ENCODE results near the gene BBOX1. TPM values are rescaled to one million over a fixed set of nuclear protein-coding genes. Genes with fewer than 3 reads are reported as not detected.

The BBOX1 gene
- total RNA-seq, 2 experiments from 2014 or later, result not detected

DNA sequence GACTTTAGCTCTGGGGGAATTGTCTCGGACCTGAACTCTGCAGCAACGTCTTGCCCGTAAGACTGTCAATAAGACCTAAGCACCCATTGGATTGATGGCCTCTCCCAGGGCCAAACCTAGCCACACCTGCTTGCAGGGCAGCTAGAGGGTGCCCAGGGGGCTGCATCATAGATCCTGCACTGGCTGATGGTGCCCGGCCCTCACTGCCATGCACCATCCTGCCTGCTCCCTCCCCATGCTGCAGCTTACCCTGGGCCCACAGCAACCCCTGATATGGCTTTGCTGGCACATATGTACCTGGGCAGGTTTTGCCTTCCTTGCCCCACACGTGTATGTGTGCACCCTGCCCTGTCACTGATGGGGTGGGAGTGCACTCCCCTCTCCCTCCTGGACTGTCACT, 8.9 kb upstream of the BBOX1 start:
- Mint-ChIP-seq H3K9me3 (peaks cover 15% of the 10 kb centered on the region), H3K4me1 (ENCODE audit: low read depth) (no peaks in the 10 kb centered on the region), H3K27ac (no peak overlapping the region), H3K4me3 (no peak overlapping the region), H3K36me3 (ENCODE audit: low read depth) (no peaks in the 10 kb centered on the region), H3K27me3 (ENCODE audit: low read depth) (no peaks in the 10 kb centered on the region)
- intact Hi-C loops (cut with micrococcal nuclease), result no loop called here
- no peak for DNase-seq
- CTCF ChIA-PET, result no interaction called here

DNA sequence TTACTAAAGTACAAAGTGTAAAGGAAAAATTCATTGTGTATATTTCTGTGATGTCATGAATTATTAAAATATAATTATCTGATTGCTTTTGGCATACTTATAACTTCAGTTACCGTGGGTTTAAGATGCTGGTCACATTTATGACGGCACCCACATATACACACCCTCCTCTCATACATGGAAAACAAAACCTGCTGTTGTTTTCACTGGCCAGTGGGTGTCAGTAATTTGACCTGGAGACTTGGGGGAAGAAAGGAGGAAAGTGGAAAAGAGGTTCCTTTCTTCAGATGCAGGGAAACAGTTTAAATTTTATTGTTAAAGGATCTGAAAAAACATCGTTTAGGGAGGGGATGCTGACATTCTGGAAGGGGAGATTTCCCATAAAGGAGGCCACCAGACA, 742 bp upstream of the BBOX1 start:
- Mint-ChIP-seq H3K4me1 (ENCODE audit: low read depth) (no peaks in the 10 kb centered on the region), H3K36me3 (ENCODE audit: low read depth) (no peaks in the 10 kb centered on the region), H3K27me3 (ENCODE audit: low read depth) (no peaks in the 10 kb centered on the region), H3K27ac (no peak overlapping the region), H3K4me3 (no peak overlapping the region), H3K9me3 (peaks cover 26% of the 10 kb centered on the region)
- CTCF ChIA-PET, result no interaction called here
- intact Hi-C loops (cut with micrococcal nuclease), result no loop called here
- DNase-seq, result no peak

DNA sequence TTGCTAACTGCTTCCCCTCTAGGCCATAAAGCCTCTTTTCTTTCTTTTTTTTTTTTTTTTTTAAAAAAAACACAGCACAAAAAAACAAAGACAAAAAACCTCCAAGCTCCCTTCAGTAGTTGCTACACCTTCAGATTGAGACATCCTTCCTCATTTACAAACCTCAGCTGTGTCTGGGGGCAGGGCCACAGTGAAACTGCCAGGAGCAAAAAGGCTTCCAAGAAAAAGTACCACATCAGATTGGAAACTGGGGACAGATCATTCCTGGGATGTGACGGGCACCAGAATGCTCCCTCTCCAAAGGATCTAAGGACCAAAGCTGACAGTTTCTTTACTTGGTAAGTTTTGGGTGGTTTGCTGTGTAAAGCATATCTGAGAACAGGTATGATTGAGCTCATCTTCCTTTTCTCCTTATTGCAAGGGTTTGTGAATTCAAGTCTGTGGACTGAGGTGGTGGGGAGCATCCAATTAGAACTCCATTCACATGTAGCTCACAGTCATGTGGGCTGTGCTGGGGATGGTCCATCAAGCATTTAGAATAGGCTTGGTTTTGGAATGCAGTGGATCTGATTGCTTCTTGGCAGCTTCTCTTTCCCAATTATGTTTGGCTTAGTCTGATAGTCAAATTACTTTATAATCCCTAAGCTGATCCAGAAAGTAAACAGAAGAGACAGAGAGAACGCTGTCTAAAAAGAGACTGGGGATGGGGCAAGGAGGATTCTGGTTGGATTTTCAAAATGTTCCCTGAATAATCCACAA, 705 bp downstream of the BBOX1 start:
- intact Hi-C loops (cut with micrococcal nuclease), result no loop called here
- CTCF ChIA-PET, result interaction anchor here (0.6 kb wide), 1 partner anchor 1306 kb away, joined by 5 read pairs; no protein-coding TSS in a partner anchor
- peaks cover 28% of the 10 kb centered on the region for H3K9me3 Mint-ChIP-seq

GRCh38 chr11:27046956-27047355, 6.3 kb downstream of the BBOX1 start:
- no peaks in the 10 kb centered on the region for H3K27me3 Mint-ChIP-seq (ENCODE audit: low read depth)
- no peaks in the 10 kb centered on the region for H3K36me3 Mint-ChIP-seq (ENCODE audit: low read depth)
- H3K27ac Mint-ChIP-seq, result no peak overlapping the region
- no peaks in the 10 kb centered on the region for H3K4me1 Mint-ChIP-seq (ENCODE audit: low read depth)
- peaks cover 21% of the 10 kb centered on the region for H3K9me3 Mint-ChIP-seq
- intact Hi-C loops (cut with micrococcal nuclease), result no loop called here
- CTCF ChIA-PET, result no interaction called here
- no peak overlapping the region for H3K4me3 Mint-ChIP-seq
- no peak for DNase-seq

More for the DNA sequence above, 705 bp downstream of the BBOX1 start:
- no peaks in the 10 kb centered on the region for H3K27me3 Mint-ChIP-seq (ENCODE audit: low read depth)
- H3K36me3 Mint-ChIP-seq (ENCODE audit: low read depth), result no peaks in the 10 kb centered on the region
- no peak for DNase-seq
- H3K4me1 Mint-ChIP-seq (ENCODE audit: low read depth), result no peaks in the 10 kb centered on the region
- H3K27ac Mint-ChIP-seq, result no peak overlapping the region
- no peak overlapping the region for H3K4me3 Mint-ChIP-seq

GRCh38 chr11:27052668-27053067, 12.1 kb downstream of the BBOX1 start:
- Mint-ChIP-seq H3K36me3 (ENCODE audit: low read depth) (no peaks in the 10 kb centered on the region), H3K4me3 (no peak overlapping the region), H3K27ac (no peak overlapping the region), H3K9me3 (peaks cover 5% of the 10 kb centered on the region), H3K4me1 (ENCODE audit: low read depth) (no peaks in the 10 kb centered on the region), H3K27me3 (ENCODE audit: low read depth) (no peaks in the 10 kb centered on the region)
- CTCF ChIA-PET, result no interaction called here
- intact Hi-C loops (cut with micrococcal nuclease), result no loop called here
- no peak for DNase-seq

DNA sequence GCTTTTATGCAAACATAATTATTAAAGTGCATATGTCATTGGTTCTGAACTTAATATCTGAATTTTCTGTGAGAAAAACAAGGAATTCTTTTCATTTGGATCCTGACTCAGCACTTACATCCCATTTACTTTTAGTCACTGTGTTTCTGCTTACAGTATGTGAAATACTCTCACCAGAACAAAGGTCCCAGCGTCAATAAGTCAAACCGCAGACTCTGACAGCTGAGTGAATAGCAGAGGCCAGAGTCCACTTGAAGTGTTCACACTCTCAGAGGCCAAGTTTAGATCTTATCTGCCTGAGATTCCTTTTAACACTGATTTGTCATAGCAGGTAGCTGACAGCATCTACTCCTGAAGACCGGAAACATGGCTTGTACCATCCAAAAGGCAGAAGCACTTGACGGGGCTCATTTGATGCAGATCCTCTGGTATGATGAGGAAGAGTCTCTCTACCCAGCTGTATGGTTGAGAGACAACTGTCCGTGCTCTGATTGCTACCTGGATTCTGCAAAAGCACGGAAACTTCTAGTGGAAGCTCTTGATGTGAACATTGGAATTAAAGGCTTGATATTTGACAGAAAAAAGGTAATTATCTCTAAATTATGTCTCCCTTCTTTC, 14.6 kb downstream of the BBOX1 start:
- CTCF ChIA-PET, result no interaction called here
- H3K36me3 Mint-ChIP-seq (ENCODE audit: low read depth), result no peaks in the 10 kb centered on the region
- no peaks in the 10 kb centered on the region for H3K27me3 Mint-ChIP-seq (ENCODE audit: low read depth)
- no peaks in the 10 kb centered on the region for H3K4me1 Mint-ChIP-seq (ENCODE audit: low read depth)
- no peak for DNase-seq
- intact Hi-C loops (cut with micrococcal nuclease), result no loop called here
- no peak overlapping the region for H3K4me3 Mint-ChIP-seq
- no peak overlapping the region for H3K27ac Mint-ChIP-seq
- H3K9me3 Mint-ChIP-seq, result peaks cover 4% of the 10 kb centered on the region

GRCh38 chr11:27057091-27057780, 16.6 kb downstream of the BBOX1 start:
- H3K36me3 Mint-ChIP-seq (ENCODE audit: low read depth), result no peaks in the 10 kb centered on the region
- no peaks in the 10 kb centered on the region for H3K27me3 Mint-ChIP-seq (ENCODE audit: low read depth)
- no peaks in the 10 kb centered on the region for H3K4me1 Mint-ChIP-seq (ENCODE audit: low read depth)
- H3K27ac Mint-ChIP-seq, result no peak overlapping the region
- H3K4me3 Mint-ChIP-seq, result no peak overlapping the region
- DNase-seq, result no peak
- CTCF ChIA-PET, result no interaction called here
- H3K9me3 Mint-ChIP-seq, result peaks cover 4% of the 10 kb centered on the region
- intact Hi-C loops (cut with micrococcal nuclease), result no loop called here

DNA sequence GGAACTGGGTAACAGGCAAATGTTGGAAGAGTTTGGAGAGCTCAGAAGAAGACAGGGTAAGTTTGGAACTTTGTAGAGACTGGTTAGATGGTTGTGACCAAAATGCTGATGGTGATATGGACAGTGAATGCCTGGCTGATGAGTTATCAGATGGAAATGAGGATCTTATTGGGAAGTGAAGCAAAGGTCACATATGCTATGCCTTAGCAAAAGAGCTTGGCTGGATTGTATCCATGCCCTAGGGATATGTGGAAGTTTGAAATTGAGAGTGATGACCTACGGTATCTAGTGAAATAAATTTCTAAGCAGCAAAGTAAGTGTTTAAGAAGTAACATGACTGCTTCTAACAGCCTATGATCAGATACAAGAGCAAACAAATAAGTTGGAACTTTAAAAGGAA, 17.8 kb downstream of the BBOX1 start:
- no peaks in the 10 kb centered on the region for H3K4me1 Mint-ChIP-seq (ENCODE audit: low read depth)
- no peaks in the 10 kb centered on the region for H3K36me3 Mint-ChIP-seq (ENCODE audit: low read depth)
- CTCF ChIA-PET, result no interaction called here
- no peaks in the 10 kb centered on the region for H3K27me3 Mint-ChIP-seq (ENCODE audit: low read depth)
- H3K4me3 Mint-ChIP-seq, result no peak overlapping the region
- no peak overlapping the region for H3K27ac Mint-ChIP-seq
- no peak for DNase-seq
- intact Hi-C loops (cut with micrococcal nuclease), result no loop called here
- peaks cover 4% of the 10 kb centered on the region for H3K9me3 Mint-ChIP-seq

DNA sequence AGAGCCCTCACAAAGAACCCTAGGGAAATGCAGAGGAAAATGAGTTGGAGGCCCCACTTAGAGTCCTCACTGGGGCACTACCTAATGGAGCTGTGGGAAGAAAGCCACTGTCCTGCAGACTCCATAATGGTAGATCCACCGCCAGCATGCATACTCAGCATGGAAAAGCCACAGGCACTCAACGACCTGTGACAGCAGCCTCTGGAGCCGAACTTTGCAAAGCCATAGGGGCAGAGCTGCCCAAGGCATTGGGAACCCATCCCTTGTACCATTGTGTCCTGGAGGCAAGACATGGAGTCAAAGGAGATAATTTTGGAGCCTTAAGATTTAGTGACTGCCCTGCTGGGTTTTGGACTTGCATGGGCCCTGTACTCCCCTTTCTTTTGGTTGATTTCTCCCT, 18.8 kb downstream of the BBOX1 start:
- Mint-ChIP-seq H3K27me3 (ENCODE audit: low read depth) (no peaks in the 10 kb centered on the region), H3K4me3 (no peak overlapping the region), H3K4me1 (ENCODE audit: low read depth) (no peaks in the 10 kb centered on the region), H3K36me3 (ENCODE audit: low read depth) (no peaks in the 10 kb centered on the region), H3K9me3 (peaks cover 4% of the 10 kb centered on the region), H3K27ac (no peak overlapping the region)
- CTCF ChIA-PET, result no interaction called here
- no peak for DNase-seq
- intact Hi-C loops (cut with micrococcal nuclease), result no loop called here

DNA sequence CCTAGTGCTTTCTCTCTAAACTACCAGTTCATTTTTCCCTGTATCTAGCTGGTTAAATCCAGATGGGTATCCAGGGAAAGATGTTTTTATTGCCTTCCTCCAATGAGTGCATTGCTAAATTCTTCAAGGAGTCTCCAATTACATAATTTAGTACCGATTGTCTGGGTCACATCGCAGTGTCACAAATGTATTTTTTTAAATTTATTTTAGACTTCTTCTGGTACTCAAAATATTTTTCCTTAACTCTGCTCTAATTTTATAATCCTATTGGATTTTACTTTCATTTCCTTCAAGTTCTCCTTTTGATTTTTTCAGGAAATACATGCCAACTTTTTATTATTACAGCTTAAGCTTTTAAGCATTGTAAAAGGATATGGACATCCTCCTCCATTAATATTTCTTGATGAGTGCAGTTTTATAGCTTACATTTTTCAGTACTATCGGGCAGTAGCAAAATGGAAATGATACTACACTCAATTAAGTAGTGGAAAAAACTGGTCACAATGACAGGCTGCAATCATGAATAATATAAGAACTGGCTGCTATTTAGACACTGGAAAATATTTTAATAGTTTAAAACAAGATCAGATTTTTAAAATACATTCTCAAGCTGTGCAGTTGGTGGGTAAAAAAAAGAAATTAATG, 20.3 kb downstream of the BBOX1 start:
- Mint-ChIP-seq H3K27me3 (ENCODE audit: low read depth) (no peaks in the 10 kb centered on the region), H3K27ac (no peak overlapping the region), H3K4me3 (no peak overlapping the region), H3K4me1 (ENCODE audit: low read depth) (no peaks in the 10 kb centered on the region), H3K36me3 (ENCODE audit: low read depth) (no peaks in the 10 kb centered on the region), H3K9me3 (peaks cover 5% of the 10 kb centered on the region)
- DNase-seq, result no peak
- CTCF ChIA-PET, result interaction anchor here (0.6 kb wide), 1 partner anchor 589 kb away, joined by 3 read pairs; no protein-coding TSS in a partner anchor
- intact Hi-C loops (cut with micrococcal nuclease), result no loop called here

DNA sequence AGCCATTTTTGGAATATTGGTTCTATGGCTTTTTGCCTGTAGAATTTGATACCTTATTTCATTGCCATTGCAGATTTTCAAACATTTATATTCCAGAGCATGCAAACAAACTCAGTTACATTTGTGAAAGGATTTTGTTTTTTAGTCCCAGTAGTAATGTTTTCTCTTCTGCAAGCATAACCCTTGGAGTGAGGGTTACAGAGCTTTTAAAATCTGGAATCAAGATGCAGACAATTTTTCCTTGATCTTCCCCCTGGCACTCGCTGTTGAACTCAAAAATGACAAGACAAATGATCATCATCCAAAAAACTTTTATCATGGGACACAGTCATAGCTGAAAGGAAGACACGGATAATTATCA, 20.8 kb downstream of the BBOX1 start:
- no peaks in the 10 kb centered on the region for H3K36me3 Mint-ChIP-seq (ENCODE audit: low read depth)
- no peak overlapping the region for H3K27ac Mint-ChIP-seq
- H3K4me3 Mint-ChIP-seq, result no peak overlapping the region
- H3K4me1 Mint-ChIP-seq (ENCODE audit: low read depth), result no peaks in the 10 kb centered on the region
- CTCF ChIA-PET, result interaction anchor here (0.6 kb wide), 1 partner anchor 590 kb away, joined by 3 read pairs; no protein-coding TSS in a partner anchor
- H3K9me3 Mint-ChIP-seq, result peaks cover 5% of the 10 kb centered on the region
- DNase-seq, result no peak
- H3K27me3 Mint-ChIP-seq (ENCODE audit: low read depth), result no peaks in the 10 kb centered on the region
- intact Hi-C loops (cut with micrococcal nuclease), result no loop called here

- H3K4me3 Mint-ChIP-seq, result no peak overlapping the region
- no peaks in the 10 kb centered on the region for H3K4me1 Mint-ChIP-seq (ENCODE audit: low read depth)
- peaks cover 4% of the 10 kb centered on the region for H3K9me3 Mint-ChIP-seq
- H3K27me3 Mint-ChIP-seq (ENCODE audit: low read depth), result no peaks in the 10 kb centered on the region
- no peak overlapping the region for H3K27ac Mint-ChIP-seq
- intact Hi-C loops (cut with micrococcal nuclease), result no loop called here
- no peaks in the 10 kb centered on the region for H3K36me3 Mint-ChIP-seq (ENCODE audit: low read depth)
- DNase-seq, result no peak
- CTCF ChIA-PET, result interaction anchor here (0.6 kb wide), 1 partner anchor 56 kb away, joined by 3 read pairs; no protein-coding TSS in a partner anchor
Measured at GRCh38 chr11:27064086-27064485, 23.5 kb downstream of the BBOX1 start.

Measured in activated naive CD4-positive, alpha-beta T cell treated with anti-CD3 and anti-CD28 coated beads for 36 hours (primary cell).